HG03378 (cell line): Measurements from ENCODE around the gene AP1G2.

ENCODE experiments used
- ATAC-seq: cut with Tn5 transposase; IDR thresholded peaks from one replicate; pipeline ENCODE4 v1.9.1; 2021; ENCODE audit warnings: mild to moderate bottlenecking, moderate library complexity; ENCODE audit not compliant: unreplicated experiment

The AP1G2 gene

GRCh38 chr14:23521785-23522640 is 45.6 kb downstream of the AP1G2 start:
- no peak for ATAC-seq

- no peak for ATAC-seq
Measured at GRCh38 chr14:23520899-23521533, 46.6 kb downstream of the AP1G2 start.

- no peak for ATAC-seq
Measured at GRCh38 chr14:23518709-23519108, 48.9 kb downstream of the AP1G2 start.

- no peak for ATAC-seq
Measured at GRCh38 chr14:23517650-23518326, 49.8 kb downstream of the AP1G2 start.

- no peak for ATAC-seq
Measured at GRCh38 chr14:23514644-23514957, 53.0 kb downstream of the AP1G2 start.

- no peak for ATAC-seq
Measured at GRCh38 chr14:23513818-23514643, 53.6 kb downstream of the AP1G2 start.

GRCh38 chr14:23513005-23513817 is 54.4 kb downstream of the AP1G2 start:
- no peak for ATAC-seq

- no peak for ATAC-seq
Measured at GRCh38 chr14:23512156-23512555, 55.4 kb downstream of the AP1G2 start.
